ENCODE measurements around the gene HUWE1.

DNA sequence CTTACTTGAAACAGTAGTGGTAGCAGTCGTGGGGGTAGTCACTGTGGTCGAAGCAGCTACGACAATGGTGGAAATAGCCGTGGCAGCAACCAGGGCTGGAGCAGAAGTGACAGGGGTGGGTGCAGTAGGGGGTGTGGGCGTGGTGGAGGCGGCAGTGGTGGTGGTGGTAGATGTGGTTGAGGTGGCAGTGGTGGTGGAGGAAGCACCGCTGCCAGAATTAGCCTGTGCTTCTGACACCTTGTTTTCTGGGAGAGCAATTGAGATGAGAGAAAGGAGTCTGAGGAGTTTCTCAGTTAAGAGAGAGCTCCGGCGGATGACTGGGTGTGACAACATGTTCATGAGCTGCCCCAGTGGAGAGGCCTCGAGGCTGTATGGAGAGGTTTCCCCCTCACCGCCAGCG lies 138.9 kb downstream of the HUWE1 start:
- TF ChIP-seq, protein P1, sequence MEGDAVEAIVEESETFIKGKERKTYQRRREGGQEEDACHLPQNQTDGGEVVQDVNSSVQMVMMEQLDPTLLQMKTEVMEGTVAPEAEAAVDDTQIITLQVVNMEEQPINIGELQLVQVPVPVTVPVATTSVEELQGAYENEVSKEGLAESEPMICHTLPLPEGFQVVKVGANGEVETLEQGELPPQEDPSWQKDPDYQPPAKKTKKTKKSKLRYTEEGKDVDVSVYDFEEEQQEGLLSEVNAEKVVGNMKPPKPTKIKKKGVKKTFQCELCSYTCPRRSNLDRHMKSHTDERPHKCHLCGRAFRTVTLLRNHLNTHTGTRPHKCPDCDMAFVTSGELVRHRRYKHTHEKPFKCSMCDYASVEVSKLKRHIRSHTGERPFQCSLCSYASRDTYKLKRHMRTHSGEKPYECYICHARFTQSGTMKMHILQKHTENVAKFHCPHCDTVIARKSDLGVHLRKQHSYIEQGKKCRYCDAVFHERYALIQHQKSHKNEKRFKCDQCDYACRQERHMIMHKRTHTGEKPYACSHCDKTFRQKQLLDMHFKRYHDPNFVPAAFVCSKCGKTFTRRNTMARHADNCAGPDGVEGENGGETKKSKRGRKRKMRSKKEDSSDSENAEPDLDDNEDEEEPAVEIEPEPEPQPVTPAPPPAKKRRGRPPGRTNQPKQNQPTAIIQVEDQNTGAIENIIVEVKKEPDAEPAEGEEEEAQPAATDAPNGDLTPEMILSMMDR (IDR thresholded peaks at IDR 0.05; ENCODE audit: insufficient read depth, low read depth, low read length) = no peak
- TF ChIP-seq EZH2 (IDR thresholded peaks at IDR 0.05; ENCODE audit: insufficient read depth, low read length) = no peak
